Measurements from ENCODE around the gene STARD9.

The STARD9 gene

GRCh38 chr15:42723068-42723467 is 147.7 kb downstream of the STARD9 start:
- FAIRE-seq = no peak
- no peak for DNase-seq (ENCODE audit: extremely low spot score, insufficient read length, low read depth)

- no peak for FAIRE-seq
- no peak for DNase-seq (ENCODE audit: extremely low spot score, insufficient read length, low read depth)
These were observed 148.9 kb downstream of the STARD9 start for GRCh38 chr15:42724276-42724675.

GRCh38 chr15:42725331-42725903 is 150.0 kb downstream of the STARD9 start:
- no peak for DNase-seq (ENCODE audit: extremely low spot score, insufficient read length, low read depth)
- no peak for FAIRE-seq

GRCh38 chr15:42726114-42726513 is 150.7 kb downstream of the STARD9 start:
- no peak for FAIRE-seq

GRCh38 chr15:42727750-42728381 is 152.5 kb downstream of the STARD9 start:
- DNase-seq (ENCODE audit: extremely low spot score, insufficient read length, low read depth) (no peak), FAIRE-seq (no peak)

More at GRCh38 chr15:42726114-42726513, 150.7 kb downstream of the STARD9 start:
- DNase-seq (ENCODE audit: extremely low spot score, insufficient read length, low read depth) = no peak

GRCh38 chr15:42728560-42728959 is 153.2 kb downstream of the STARD9 start:
- no peak for DNase-seq (ENCODE audit: extremely low spot score, insufficient read length, low read depth)
- no peak for FAIRE-seq

- DNase-seq (ENCODE audit: extremely low spot score, insufficient read length, low read depth) = no peak
- no peak for FAIRE-seq
These were observed 153.6 kb downstream of the STARD9 start for GRCh38 chr15:42728972-42729371.

- no peak for DNase-seq (ENCODE audit: extremely low spot score, insufficient read length, low read depth)
- FAIRE-seq = no peak
These were observed 154.0 kb downstream of the STARD9 start for GRCh38 chr15:42729409-42729808.

GRCh38 chr15:42730135-42730534 is 154.7 kb downstream of the STARD9 start:
- FAIRE-seq = no peak
- no peak for DNase-seq (ENCODE audit: extremely low spot score, insufficient read length, low read depth)

GRCh38 chr15:42730536-42730935 is 155.1 kb downstream of the STARD9 start:
- no peak for FAIRE-seq
- no peak for DNase-seq (ENCODE audit: extremely low spot score, insufficient read length, low read depth)

- FAIRE-seq (no peak), DNase-seq (ENCODE audit: extremely low spot score, insufficient read length, low read depth) (no peak)
These were observed 156.1 kb downstream of the STARD9 start for GRCh38 chr15:42731461-42731860.

GRCh38 chr15:42732095-42732827 is 156.9 kb downstream of the STARD9 start:
- no peak for FAIRE-seq
- DNase-seq (ENCODE audit: extremely low spot score, insufficient read length, low read depth) = no peak

GRCh38 chr15:42733027-42733426 is 157.6 kb downstream of the STARD9 start:
- FAIRE-seq (no peak), DNase-seq (ENCODE audit: extremely low spot score, insufficient read length, low read depth) (no peak)

- FAIRE-seq (no peak), DNase-seq (ENCODE audit: extremely low spot score, insufficient read length, low read depth) (no peak)
These were observed 158.8 kb downstream of the STARD9 start for GRCh38 chr15:42734076-42734672.

GRCh38 chr15:42735382-42736165 is 160.2 kb downstream of the STARD9 start:
- FAIRE-seq = no peak
- DNase-seq (ENCODE audit: extremely low spot score, insufficient read length, low read depth) = no peak

GRCh38 chr15:42736178-42736792 is 160.9 kb downstream of the STARD9 start:
- peak; percentile 15 for DNase-seq (ENCODE audit: extremely low spot score, insufficient read length, low read depth)
- no peak for FAIRE-seq

GRCh38 chr15:42736793-42737528 is 161.6 kb downstream of the STARD9 start, which contains the start of gene CDAN1:
Gene CDAN1, minus strand, starts transcription at chr15:42737128. Its CDS starts 26 bp downstream, at chr15:42737102.
- DNase-seq (ENCODE audit: extremely low spot score, insufficient read length, low read depth) (peak; percentile 100), FAIRE-seq (peak; percentile 85)

- no peak for DNase-seq (ENCODE audit: extremely low spot score, insufficient read length, low read depth)
- no peak for FAIRE-seq
These were observed 162.3 kb downstream of the STARD9 start for GRCh38 chr15:42737529-42738328.
